Mononuclear cell (primary cell): ENCODE results near the gene BCL2A1. TPM values are rescaled to one million over a fixed set of nuclear protein-coding genes. Genes with fewer than 3 reads are reported as not detected.
"Not testable (repeated sequence)": the region's sequence is repeated elsewhere in the genome, so short reads cannot be mapped to it uniquely, and the experiment has no call there.

ENCODE experiments used
- H3K27me3 ChIP-seq: 2 replicates; pipeline ENCODE4 v1.6.0; 2011; ENCODE audit warnings: low read length, control low read depth; ENCODE audit not compliant: insufficient read depth
- H3K4me1 ChIP-seq: 2 replicates; pipeline ENCODE4 v1.5.1; 2011; ENCODE audit warnings: mild to moderate bottlenecking, low read length, control low read depth; ENCODE audit not compliant: insufficient read depth
- H3K4me3 ChIP-seq: 2 replicates; pipeline ENCODE4 v1.5.1; 2011; ENCODE audit warnings: mild to moderate bottlenecking, low read length, moderate library complexity
- H3K9me3 ChIP-seq: 2 replicates; pipeline ENCODE4 v1.5.1; 2011; ENCODE audit warnings: low read depth, mild to moderate bottlenecking, control low read depth, low read length
- total RNA-seq: library from RNA; depleted of rRNA; stranded (reverse); fragments of >200 nt; gene quantifications from one replicate; pipeline ENCODE4 v1.2.3, GENCODE V29; 2012

BCL2A1 gene
- total RNA-seq, 1 donor, result 511 TPM

GRCh38 chr15:79930516-79930915 is 40.5 kb downstream of the BCL2A1 start:
- Histone ChIP-seq H3K4me3 (no peak overlapping the region), H3K27me3 (no peaks in the 10 kb centered on the region), H3K9me3 (no peaks in the 10 kb centered on the region), H3K4me1 (peaks cover 4% of the 10 kb centered on the region)

- Histone ChIP-seq H3K9me3 (no peaks in the 10 kb centered on the region), H3K4me1 (peaks cover 9% of the 10 kb centered on the region), H3K4me3 (no peak overlapping the region), H3K27me3 (no peaks in the 10 kb centered on the region)
Observed at GRCh38 chr15:79929412-79929811, 41.6 kb downstream of the BCL2A1 start.

GRCh38 chr15:79926116-79926515 is 44.9 kb downstream of the BCL2A1 start:
- H3K4me1 ChIP-seq, result peaks cover 16% of the 10 kb centered on the region
- not testable (repeated sequence) for H3K27me3 ChIP-seq, H3K4me3 ChIP-seq, H3K9me3 ChIP-seq

GRCh38 chr15:79924379-79924778 is 46.6 kb downstream of the BCL2A1 start:
- Histone ChIP-seq H3K27me3 (no peaks in the 10 kb centered on the region), H3K4me3 (peak overlapping the region; percentile 93), H3K4me1 (peaks cover 16% of the 10 kb centered on the region), H3K9me3 (peaks cover 9% of the 10 kb centered on the region)

GRCh38 chr15:79923515-79924169 is 47.4 kb downstream of the BCL2A1 start:
- H3K4me1 ChIP-seq, result peaks cover 16% of the 10 kb centered on the region
- H3K27me3 ChIP-seq, result no peaks in the 10 kb centered on the region
- peaks cover 9% of the 10 kb centered on the region for H3K9me3 ChIP-seq
- H3K4me3 ChIP-seq, result peak overlapping the region; percentile 93

- H3K4me3 ChIP-seq, result peak overlapping the region; percentile 93
- H3K9me3 ChIP-seq, result peaks cover 9% of the 10 kb centered on the region
- H3K4me1 ChIP-seq, result peaks cover 16% of the 10 kb centered on the region
- no peaks in the 10 kb centered on the region for H3K27me3 ChIP-seq
Observed at GRCh38 chr15:79923079-79923514, 47.9 kb downstream of the BCL2A1 start.

GRCh38 chr15:79922512-79923078 is 48.4 kb downstream of the BCL2A1 start:
- Histone ChIP-seq H3K4me1 (peaks cover 16% of the 10 kb centered on the region), H3K27me3 (no peaks in the 10 kb centered on the region), H3K9me3 (peaks cover 13% of the 10 kb centered on the region), H3K4me3 (peak overlapping the region; percentile 93)

- Histone ChIP-seq H3K4me3 (no peak overlapping the region), H3K27me3 (no peaks in the 10 kb centered on the region), H3K9me3 (peaks cover 39% of the 10 kb centered on the region), H3K4me1 (peaks cover 16% of the 10 kb centered on the region)
Observed at GRCh38 chr15:79919749-79920511, 51.1 kb downstream of the BCL2A1 start.

GRCh38 chr15:79919090-79919748 is 51.8 kb downstream of the BCL2A1 start:
- Histone ChIP-seq H3K27me3 (no peaks in the 10 kb centered on the region), H3K4me3 (no peak overlapping the region), H3K4me1 (peaks cover 9% of the 10 kb centered on the region), H3K9me3 (peaks cover 47% of the 10 kb centered on the region)

GRCh38 chr15:79918278-79918677 is 52.7 kb downstream of the BCL2A1 start:
- H3K4me1 ChIP-seq, result peaks cover 7% of the 10 kb centered on the region
- no peak overlapping the region for H3K4me3 ChIP-seq
- H3K27me3 ChIP-seq, result no peaks in the 10 kb centered on the region
- H3K9me3 ChIP-seq, result peaks cover 56% of the 10 kb centered on the region

GRCh38 chr15:79916502-79917132 is 54.4 kb downstream of the BCL2A1 start:
- H3K27me3 ChIP-seq, result no peaks in the 10 kb centered on the region
- peaks cover 61% of the 10 kb centered on the region for H3K9me3 ChIP-seq
- no peaks in the 10 kb centered on the region for H3K4me1 ChIP-seq
- H3K4me3 ChIP-seq, result no peak overlapping the region

- H3K4me3 ChIP-seq, H3K27me3 ChIP-seq, H3K4me1 ChIP-seq: not testable (repeated sequence)
- H3K9me3 ChIP-seq, result peaks cover 61% of the 10 kb centered on the region
Observed at GRCh38 chr15:79915776-79916501, 55.1 kb downstream of the BCL2A1 start.

- H3K27me3 ChIP-seq, result no peaks in the 10 kb centered on the region
- peaks cover 12% of the 10 kb centered on the region for H3K4me1 ChIP-seq
- peaks cover 53% of the 10 kb centered on the region for H3K9me3 ChIP-seq
- no peak overlapping the region for H3K4me3 ChIP-seq
Observed at GRCh38 chr15:79914728-79915127, 56.3 kb downstream of the BCL2A1 start.
